GM20000 (cell line): ENCODE data around the gene RASL11B.

Experiments
- DNase-seq: peaks from one replicate; pipeline ENCODE4 v3.0.0; 2012; ENCODE audit warnings: low spot score
- TF ChIP-seq, protein P1 (sequence below): IDR thresholded peaks from 2 replicates; pipeline ENCODE4 v1.5.1; 2012; ENCODE audit warnings: mild to moderate bottlenecking, control low read depth; ENCODE audit errors: extremely low read depth, missing control alignments

The RASL11B gene

DNA sequence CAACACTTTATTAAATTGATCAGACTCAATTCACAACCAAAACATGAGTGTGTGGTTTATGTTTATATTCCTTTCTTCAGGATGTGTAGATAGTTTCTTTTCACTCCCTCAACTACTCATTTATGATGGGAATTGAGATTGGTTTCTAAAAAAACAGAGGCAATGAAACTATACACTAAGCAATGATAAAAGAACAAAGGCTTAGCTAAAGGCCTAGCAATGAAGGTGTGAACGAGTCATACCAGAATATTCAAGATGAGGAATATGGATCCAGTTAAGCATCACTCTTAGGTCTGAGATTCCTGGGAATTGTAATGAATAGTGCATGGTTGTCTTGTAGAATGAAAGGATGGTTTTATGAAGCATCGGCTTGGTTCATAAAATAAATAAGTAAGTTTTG, 17.5 kb upstream of the RASL11B start:
- DNase-seq, result no peak
- TF ChIP-seq, protein P1, sequence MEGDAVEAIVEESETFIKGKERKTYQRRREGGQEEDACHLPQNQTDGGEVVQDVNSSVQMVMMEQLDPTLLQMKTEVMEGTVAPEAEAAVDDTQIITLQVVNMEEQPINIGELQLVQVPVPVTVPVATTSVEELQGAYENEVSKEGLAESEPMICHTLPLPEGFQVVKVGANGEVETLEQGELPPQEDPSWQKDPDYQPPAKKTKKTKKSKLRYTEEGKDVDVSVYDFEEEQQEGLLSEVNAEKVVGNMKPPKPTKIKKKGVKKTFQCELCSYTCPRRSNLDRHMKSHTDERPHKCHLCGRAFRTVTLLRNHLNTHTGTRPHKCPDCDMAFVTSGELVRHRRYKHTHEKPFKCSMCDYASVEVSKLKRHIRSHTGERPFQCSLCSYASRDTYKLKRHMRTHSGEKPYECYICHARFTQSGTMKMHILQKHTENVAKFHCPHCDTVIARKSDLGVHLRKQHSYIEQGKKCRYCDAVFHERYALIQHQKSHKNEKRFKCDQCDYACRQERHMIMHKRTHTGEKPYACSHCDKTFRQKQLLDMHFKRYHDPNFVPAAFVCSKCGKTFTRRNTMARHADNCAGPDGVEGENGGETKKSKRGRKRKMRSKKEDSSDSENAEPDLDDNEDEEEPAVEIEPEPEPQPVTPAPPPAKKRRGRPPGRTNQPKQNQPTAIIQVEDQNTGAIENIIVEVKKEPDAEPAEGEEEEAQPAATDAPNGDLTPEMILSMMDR, result no peak

DNA sequence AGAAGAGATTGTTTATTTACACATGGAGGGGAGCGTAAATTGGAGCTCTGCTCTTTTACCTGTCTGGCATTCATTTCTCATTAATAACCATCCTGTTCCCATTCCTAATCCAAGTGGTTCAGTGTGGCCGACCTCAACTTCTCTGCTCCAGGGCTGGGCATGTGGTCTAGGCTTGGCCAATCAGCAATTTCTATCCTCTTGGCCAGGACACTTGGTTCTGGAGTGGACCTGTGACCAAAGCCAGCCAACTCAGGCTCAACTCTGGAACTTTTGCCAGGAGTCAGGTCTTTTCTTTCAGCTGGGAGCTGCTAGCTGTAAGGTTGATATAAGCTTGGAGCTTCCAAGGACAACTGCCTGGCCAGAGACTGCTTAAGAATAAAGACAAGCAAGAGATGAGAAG, 15.6 kb upstream of the RASL11B start:
- no peak for DNase-seq
- TF ChIP-seq, protein P1, result no peak

DNA sequence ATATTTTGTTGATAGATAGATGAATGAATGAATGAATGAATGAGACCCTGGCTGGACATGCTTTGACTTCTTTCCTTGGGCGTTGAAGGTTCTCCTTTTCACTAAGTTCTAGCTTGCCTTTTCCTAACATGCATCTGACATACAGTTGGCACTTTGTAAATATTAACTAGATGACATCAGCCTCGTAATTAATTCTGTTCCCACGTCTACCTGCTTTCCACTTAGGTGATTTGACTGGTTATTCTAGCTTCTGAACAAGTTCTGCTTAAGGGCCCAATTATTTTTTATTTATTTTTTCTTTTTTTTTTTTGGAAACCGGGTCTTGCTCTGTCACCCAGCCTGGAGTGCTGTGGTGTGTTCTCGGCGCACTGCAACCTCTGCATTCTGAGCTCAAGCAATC, 13.9 kb upstream of the RASL11B start:
- TF ChIP-seq, protein P1, result no peak

DNA sequence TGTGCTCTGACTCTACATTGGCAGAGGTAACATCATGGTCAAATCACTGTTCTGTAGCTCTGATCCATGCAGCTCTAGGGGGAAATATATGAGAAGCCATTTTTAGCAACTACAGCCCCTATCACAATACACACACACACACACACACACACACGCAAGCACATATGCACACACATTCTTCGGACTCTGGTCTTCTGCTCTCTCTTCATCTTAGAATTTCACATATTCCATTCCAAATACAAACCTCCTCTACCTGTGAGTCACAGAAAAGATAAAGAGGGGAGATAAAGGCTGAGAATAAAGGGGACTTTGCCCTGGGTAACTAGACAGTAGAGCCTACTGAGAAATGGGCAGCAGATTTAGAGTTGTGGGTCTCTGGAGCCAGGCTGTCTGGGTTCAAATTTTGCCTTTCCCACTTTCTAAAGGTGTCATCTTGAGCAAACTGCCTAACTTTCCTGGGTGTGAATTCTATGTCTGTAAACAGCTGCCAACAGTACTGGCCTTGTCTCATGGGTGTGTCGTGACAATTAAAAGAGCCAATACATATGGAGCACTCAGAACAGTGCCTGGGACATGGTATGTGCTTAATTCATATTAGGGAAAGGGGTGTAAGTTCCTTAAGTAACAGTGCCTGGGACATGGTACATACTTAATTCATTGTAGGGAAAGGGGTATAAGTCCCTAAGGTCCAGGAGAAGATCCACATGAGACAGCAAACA, 11.6 kb upstream of the RASL11B start:
- TF ChIP-seq, protein P1, result no peak
- no peak for DNase-seq

More for the DNA sequence above, 13.9 kb upstream of the RASL11B start:
- no peak for DNase-seq

DNA sequence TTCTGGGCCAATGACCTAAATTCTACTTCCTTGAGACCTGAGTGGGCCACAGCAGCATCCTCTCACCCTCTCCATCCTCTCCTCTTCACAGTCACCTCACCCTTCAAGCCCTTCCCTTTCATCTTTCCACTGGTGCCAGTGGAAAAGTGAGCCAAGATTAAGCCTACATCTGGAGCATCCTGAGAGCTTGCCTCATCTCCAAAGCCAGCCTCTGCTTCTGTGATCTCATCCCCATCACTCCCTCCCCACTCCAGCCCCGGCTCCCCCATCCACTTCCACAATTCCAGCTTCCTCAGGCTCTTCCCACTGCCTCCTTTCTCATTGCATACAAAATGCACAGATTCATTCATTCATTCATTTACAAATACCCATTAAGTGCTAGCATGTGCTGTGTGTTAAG, 10.1 kb upstream of the RASL11B start:
- DNase-seq, result no peak
- TF ChIP-seq, protein P1, result no peak

DNA sequence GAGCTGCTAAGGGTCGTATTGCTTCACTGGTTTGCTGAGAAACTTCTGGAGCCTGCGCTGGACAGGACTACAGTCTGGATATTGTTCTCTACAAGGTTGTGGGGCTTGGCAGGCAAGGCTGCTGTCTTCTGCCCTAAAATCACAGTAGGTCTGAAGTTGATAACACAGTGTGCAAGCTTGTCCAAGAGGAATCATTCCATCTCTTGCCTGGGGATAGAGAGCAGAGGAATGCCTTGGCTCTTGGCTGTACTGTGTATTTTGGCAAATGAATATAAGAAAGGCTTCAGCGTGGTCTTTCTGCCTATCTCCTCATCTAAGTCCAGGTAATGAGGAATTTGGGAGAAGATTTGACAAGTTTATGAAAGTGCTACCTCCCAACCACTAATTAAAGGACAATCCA, 9.4 kb upstream of the RASL11B start:
- DNase-seq, result no peak
- TF ChIP-seq, protein P1, result no peak

DNA sequence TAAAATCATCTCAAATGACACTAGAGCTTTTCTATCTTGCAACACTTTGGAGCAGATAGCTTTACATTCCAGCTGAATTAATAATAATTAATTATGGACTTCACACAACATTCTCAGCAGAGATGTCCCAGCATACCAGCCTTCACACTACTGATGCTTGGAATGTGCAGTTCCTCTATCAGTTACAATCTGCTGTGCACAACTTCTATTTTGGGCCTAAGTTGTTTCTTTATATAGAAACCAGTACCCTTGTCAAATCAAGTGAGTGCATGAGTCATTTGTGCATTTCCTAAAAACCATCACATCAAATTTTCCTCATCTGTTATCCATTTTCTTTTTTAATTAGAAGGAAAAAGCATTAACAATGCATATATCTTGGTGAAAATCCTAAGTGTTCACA, 8.8 kb upstream of the RASL11B start:
- DNase-seq, result no peak
- TF ChIP-seq, protein P1, result no peak
